Measurements from ENCODE around the gene EDC4.
"Not testable (repeated sequence)": the region's sequence is repeated elsewhere in the genome, so short reads cannot be mapped to it uniquely, and the experiment has no call there.

The EDC4 gene

DNA sequence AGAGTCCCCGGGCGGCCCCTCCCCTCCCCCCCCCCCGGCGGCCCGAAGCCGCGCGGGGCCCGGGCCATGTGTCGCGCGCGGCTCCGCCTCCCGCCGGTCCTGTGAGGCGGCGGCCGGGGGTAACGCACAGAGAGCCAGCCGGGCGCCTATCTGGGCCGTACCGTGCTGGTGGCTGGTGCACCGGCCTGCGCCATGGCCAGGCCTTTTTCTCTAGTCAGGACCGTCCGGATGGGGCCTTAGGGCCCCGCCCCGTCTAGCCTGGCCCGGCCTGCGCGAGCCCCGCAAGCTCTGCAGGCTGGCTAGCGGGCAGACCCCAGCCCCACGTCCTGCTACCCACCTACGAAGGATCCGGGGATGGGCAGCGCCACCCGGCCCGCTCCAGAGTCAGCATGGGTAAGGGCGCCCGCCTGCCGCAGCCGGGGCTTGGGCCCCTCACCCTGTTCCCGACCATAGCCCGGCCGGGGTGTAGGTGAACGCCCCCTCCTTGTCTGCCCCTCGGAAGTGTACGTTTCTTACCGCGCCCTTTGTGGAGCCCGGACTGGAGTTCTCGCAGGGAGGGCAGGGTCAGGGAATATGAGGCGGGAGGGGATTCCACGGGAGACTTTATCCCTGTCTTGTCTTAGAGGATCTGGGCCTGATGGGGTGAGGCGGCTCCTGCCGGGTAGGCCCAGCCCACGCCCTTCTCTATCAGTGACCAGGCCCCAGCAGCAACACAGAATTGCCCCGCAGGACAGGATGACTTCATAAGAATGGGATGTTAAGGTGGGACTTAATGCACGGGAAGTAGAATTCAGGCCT lies 25.6 kb upstream of the EDC4 start, which contains the start of gene CENPT:
Gene CENPT (minus strand): TSS at position 630 of the 798 bp plus-strand sequence. CDS start 13,834 bp downstream, outside the sequence.
- DNase-seq: peak; percentile 42

DNA sequence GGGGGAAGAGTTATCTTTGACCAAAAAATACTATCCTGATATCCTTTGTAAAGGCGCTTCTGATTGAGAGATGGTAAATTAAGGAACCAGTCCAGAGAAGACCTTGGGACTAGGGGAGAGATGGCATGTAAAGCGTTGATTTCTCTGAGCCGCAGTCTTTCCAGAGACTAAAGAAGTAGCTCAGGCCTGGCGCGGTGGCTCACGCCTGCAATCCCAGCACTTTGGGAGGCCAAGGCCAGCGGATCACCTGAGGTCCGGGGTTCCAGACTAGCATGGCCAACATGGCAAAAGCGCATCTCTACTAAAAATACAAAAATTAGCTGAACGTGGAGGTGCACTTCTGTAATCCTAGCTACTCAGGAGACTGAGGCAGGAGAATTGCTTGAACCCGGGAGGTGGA lies 24.7 kb upstream of the EDC4 start:
- no peak for DNase-seq

DNA sequence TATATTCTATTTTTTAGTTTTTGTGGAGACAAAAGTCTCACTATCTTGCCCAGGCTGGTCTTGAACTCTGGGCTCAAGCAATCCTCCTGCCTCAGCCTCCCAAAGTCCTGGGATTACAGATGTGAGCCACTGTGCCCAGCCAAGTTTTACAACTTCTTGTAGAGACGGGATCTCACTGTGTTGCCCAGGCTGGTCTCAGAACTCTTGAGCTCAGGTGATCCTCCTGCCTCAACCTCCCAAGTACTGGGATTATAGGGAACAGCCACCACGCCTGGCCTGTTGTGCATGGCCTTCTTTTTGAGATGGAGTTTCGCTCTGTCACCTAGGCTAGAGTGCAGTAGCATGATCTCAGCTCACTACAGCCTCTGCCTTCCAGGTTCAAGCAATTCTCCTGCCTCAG lies 19.2 kb upstream of the EDC4 start:
- no peak for DNase-seq

DNA sequence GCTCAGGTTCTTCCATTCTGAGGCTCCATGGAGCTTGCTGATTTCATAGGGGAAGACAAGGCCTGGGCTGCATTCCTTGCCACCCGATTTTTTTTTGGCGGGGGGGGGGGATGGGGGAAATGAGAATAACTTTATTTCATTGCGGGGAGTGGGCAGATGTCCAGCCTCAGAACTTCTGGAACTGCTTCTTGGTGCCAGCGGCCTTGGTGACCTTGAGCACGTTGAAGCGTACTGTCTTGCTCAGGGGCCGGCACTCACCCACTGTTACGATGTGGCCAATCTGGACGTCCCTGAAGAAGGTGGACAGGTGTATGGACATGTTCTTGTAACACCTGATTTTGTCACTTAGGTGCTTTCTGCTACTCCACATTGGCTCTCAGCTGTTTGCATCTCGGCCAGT lies 17.1 kb upstream of the EDC4 start:
- no peak for DNase-seq

DNA sequence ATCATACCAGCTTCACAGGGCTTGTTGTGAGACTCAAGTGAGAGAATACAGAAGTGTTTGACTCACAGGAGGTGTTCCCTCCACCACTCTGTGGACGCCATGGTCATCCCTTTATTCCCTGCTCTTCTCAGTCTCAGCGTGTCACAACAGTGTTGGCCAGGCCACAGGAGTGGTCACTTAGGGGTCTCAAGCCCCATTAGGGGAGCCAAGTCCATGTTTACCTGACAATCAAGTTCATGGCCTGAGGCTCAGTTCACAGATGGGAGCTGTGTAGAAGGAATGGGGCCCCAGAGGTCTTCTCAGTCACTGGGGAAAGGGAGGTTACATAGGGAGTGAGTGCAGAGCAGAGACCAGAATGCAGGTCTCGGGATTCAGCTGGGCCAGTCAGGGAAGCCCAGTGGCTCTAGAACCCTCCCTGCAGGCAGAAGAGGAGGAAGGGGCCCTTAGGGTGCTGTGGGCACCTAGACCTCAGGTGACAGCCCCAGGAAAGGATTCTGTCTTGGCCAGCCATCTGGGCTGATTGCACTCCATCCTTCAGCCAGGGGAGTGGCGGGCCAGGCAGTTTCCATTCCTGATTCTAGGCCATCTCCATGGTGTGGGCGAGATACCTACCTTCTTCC lies 15.8 kb upstream of the EDC4 start:
- DNase-seq: no peak

DNA sequence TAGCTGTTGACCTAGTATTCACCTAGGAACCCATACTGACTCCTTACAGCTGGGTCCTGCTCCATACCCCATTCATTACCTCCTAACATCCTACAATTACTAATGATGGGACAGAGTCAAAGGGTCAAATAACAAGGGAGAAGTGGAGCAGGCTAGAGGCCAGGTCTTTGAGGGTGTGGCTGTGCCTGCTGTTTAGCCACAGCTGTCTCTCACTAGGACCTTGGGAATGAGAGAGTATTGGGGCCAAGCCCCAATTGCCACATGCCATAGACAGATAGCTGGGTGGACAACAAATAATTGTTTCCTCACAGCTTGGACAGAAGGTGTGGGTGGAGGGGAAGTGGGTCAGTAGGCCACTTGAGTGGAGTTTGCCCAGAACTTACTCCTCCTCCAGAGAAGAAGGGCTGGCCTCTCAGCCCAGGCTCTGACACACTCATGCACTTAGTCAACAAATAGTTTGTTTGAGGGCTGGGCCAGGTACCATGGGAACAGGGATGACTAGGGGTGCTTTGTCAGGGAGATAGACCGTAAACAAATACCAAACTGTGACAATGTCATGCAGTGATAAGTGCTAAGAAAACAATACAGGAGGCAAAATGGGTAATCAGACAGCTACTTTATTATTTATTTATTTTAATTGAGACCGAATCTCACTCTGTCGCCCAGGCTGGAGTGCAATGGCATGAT lies 15.2 kb upstream of the EDC4 start:
- DNase-seq: peak; percentile 93

DNA sequence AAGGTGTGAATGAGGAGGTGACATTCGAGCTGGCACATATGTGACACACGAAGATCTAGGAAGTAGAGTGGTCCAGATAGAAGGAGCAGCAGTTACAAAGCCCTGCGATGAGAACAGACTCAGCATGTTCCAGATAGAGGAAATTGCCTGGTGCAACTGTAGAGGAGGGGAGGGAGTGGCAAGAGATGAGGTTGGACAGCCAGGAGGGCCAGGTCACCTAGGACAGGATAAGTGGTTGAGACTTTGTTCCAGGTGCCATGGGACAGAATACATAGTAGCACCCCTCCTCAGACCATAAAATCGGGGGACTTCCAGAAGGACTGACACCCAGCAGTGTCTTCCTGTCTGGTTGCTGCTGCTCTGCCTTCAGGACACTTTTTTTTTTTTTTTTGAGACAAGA lies 14.4 kb upstream of the EDC4 start:
- no peak for DNase-seq

DNA sequence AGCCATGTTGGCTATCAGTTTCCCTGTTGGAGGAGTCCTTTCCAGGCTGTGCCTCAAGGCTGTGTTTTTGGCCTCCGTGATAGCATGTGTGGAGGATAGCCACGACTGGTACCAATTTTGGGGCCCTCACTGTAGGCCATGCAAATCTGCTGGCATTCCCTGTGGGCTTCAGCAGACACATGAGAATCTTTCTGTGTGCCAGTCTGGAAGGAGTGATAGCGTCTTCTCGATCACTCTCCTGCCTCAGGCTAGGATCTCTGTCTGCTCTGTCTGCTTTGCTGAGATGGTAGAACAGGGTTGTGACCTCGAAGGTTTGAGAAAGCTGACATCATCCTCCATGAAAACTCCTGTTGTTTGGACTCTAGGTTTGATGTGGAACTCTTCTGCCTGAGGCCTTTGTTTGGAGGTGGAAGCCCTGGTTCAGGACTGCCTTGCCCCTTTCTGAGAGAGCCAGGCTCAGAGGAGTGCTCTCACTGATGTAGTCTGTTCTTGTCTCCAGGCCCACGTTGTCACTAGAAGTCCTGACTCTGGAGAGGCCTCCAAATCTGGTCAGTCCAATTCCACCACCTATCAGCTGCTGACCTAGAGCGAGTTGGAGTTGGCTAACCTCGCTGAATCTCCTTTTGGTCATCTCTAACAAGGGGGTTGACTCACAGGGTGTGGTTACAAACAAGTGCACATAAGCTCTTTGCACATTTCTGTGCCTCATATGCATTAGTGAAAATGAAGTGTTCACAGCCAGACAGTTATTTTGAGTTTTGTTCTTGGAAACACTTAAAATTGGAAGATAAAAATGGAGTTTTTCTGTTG lies 12.1 kb upstream of the EDC4 start:
- peak; percentile 77 for DNase-seq

DNA sequence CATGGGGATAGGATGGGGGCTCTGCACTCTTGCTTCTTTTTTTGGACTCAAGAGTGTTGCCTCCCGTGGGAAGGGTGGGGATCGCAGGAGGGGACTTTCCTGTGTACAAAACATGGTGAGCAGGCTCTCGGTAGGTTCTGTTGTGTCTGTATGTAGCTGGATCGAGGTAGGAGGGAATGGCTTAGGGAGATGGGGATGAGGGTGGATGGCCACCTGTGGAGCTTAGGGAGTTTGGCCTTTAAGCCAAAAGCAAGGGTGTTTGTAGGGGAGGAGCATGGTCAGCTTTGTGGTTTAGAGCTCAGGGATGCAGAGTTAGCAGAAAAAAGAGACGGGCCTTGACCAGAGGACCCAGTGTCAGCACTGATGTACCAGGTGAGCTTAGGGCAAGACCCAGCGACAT lies 11.0 kb upstream of the EDC4 start:
- DNase-seq: no peak

DNA sequence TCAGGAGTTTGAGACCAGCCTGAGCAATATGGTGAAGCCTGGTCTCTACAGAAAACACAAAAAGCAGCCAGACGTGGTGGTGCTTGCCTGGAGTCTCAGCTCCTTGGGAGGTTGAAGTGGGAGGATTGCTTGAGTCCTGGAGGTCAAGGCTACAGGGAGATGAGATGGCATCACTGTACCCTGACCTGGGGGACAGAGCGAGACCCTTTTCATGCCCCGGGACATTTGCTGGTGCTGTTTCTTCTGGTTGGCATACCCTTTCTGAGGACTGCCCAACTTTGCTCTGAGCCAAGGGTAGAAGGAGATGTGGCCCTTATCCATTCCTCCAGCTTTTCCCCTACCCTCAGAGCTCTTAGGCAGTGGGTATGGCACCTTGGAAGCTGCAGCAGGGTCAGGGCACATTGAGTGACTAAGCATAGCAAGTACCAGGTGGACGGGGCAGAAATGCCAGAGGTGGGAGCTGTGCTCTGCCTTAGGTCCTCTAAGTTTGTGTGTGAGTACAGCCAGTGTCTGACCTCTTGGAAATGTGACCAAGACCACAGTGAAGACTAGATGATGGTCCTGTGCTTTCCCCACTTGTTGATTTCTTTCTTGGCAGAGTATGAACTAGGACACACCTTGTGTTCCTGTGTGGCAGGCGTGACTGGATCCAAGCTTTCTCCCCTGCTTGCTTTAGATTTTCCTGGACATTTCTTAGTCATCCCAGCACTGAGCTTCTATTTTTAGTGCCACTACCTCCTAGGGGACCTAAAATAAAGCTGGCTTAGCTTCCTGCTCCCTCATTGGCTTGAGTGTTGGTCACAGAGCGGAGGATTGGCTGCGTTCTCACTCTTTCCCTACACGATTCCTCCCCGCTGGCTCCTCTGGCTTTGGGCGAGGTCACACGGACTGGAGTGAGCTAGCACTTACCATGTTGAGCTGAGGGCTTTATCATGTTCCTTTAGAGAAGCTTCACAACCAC lies 9.9 kb upstream of the EDC4 start:
- DNase-seq: no peak

DNA sequence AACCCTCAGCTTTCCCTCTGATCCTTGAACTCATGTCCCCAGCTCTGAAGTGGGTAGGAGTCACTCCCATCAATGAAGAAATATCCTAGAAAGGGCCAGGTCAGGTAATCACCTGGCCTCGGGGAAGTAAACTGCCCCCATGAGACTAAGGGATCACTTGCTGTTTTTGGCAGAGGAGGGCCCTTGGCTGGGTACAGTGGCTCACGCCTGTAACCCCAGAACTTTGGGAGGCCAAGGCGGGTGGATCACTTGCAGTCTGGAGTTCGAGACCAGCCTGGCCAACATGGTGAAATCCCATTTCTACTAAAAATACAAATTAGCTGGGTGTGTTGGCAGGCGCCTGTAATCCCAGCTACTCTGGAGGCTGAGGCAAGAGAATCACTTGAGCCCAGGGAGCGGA lies 8.8 kb upstream of the EDC4 start:
- not testable (repeated sequence) for DNase-seq

DNA sequence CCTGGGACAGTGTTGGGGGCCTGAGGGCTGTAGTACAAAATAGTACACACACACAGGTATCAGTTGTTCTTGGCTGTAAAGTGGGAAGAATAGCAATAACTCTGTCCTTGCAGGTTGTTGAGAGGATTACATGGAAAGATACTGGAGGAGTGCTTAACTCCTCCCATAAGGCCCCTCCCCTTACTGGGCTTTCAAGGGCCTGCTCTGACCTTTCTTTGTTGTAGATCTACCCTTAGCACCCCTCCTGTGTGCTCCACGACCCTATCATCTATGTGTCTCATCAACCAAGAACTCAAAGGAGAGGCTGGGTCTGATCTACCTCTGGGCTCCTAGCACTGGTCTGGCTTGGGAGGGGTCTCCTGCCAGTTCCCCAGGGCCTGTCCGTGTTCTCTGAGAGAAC lies 8.3 kb upstream of the EDC4 start:
- no peak for DNase-seq

DNA sequence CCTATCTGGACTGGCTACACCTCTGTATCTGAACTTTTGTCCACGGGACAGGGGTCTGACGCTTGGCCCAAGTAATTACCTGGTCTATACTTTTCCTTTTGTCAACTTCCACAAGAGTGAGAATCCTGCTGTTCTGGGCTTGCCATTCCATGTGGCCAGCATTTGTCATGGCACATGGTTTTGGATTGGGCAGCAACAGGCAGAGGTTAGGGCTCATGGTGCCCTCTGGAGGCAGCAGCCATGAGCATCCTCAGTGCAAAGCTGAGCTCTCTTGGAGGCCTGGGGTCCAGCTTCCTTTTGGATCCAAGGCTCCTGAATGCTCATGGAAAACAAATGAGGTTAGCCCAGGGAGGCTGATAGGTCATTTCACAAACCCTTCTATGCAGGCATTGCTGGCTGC lies 7.5 kb upstream of the EDC4 start:
- peak; percentile 61 for DNase-seq

DNA sequence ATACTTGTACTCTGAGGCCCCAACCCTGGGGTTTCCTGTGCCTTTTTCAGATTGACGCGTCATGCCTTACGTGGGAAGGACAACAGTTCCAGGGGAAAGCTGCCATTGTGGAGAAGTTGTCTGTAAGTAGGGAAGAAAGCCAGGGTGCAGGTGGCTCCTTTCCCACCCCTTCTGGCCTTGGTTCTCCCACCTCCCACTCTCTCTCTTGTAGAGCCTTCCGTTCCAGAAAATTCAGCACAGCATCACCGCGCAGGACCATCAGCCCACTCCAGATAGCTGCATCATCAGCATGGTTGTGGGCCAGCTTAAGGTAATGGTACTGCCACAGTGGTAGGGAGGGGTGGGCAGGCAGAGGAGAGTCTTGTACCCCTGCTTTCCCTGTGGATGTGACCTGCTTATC lies 4.6 kb upstream of the EDC4 start:
- no peak for DNase-seq

DNA sequence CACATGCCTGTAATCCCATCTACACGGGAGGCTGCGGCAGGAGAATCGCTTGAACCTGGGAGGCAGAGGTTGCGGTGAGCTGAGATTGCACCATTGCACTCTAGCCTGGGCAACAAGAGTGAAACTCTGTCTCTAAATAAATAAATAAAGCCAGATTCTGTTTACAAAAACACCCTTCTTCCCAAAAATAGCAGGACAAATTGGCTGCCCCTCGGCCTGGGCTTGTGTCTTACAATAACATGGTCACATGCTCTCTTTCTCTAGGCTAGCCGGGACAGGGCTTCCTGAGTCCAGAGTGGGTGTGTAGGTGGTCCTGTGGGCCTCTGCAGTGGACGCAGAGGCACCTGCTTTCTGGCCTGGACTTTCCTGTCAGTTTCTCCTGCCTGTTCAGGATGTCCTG lies 3.2 kb upstream of the EDC4 start:
- no peak for DNase-seq

DNA sequence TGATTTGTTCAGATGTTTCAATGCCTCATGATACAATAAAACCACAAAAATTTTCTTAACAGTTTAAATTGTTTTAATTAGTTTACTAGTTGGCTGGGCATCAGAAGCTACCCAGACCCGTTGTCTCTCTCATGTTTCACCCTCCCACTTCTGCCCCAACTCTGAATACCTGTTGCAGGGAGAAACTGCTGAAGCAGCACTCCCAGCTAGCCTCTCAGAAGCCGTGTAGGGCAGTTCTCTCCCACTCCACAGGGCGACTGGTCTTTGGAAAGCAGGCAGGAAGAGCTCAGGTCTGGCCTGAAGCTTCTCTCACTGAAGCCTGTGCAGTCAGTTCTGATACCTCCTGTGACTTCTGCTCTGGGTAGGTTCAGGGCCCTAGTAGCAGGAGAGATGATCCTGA lies 1.6 kb upstream of the EDC4 start:
- no peak for DNase-seq

DNA sequence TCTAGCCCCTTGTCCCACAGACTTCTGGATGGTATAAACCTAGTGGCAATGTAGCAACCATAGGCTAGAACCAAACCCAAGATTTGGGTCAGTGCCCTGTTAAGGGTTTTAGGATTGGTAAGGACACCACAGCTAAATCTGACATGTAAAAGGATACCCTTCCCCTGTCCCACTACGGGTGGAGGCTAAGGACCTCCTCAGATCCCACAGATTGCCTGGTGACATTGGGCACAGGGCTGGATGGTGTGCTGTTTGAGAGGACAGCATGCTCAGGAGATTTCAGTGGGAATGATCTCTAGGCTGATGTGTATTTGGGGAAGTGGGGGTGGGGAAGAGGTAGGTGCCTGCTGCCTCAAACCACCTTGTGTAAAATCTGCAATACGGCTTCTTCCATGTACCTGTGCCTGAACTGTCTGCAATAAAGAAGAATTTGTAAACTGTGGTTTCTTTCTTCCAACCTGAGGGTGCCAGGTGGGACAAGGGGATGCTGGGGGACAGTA lies 671 bp upstream of the EDC4 start:
- no peak for DNase-seq

DNA sequence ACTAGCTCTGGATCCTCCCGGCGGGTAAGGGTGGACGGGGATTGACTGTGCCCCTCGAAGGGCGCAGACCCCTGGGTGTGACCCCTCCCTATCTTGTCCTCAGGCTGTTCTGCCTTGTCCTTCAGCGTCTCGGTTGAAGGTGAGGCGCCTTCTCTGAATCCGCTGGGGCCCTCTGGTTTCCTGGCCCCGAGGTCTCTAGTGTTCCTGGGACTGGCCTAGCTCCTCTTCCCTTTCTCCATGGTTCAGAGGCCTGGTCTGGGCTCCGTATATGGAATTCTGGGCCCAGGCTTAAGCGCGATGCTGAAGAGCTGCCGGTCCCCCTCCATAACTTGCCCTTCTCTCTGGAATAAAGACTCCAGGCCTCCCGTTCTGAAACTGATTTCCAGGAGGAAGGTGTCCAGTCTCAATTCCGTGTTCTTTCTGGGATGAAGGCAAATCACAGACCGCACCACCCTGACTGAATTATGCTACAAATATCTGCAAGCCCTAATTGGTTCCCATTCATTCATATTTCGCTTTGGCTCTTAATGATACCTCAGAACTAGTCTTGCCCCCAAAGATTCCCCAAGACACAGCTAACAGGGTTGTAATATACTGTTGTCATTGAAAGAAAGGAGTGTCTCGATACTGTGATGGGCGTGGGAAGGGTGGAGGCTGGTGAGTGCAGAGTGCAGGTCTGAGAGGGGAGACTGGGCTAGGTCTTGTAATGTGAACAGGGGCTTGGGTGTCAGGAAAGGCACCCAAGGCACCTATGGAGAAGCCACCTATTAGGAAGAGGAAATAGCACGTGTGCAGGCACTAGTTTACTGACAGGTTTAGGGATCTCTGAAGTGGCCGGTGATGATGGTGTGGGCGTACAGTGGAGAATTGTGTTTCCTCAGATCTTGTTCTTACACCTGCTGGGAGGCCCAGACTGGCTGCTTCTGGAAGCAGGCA lies 851 bp downstream of the EDC4 start:
- no peak for DNase-seq

DNA sequence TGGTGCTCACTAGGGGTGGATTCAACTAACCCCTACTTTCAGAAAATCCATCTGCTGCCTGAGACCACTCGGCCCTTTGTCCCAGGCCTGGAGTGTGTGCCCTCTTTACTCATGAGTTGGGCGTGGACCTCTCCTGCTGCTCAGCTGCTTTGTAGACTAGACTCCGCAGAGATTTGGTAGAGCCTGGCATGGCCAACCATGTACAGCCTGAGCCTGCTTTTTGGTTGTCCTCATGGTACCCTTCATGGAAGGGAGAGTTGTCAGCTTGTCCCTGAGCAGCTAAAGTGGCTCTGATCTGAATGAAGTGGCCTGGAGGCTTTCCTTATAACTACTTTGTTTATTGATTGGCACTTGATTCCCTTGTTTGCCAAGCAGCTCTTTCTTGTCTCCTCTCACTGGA lies 1.5 kb downstream of the EDC4 start:
- DNase-seq: no peak

DNA sequence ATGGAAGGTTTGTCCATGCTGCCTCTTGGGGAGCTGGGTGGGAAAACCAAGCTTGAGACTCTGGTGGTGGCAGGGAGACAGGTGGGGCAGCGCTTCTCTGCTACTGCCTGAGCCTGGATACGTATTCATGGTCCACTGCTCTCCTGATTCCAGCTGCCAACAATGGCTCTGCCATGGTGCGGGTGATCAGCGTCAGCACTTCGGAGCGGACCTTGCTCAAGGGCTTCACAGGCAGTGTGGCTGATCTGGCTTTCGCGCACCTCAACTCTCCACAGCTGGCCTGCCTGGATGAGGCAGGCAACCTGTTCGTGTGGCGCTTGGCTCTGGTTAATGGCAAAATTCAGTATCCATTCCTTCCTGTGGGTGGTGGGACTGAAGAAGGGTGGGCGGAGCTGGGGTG lies 4.2 kb downstream of the EDC4 start:
- no peak for DNase-seq

DNA sequence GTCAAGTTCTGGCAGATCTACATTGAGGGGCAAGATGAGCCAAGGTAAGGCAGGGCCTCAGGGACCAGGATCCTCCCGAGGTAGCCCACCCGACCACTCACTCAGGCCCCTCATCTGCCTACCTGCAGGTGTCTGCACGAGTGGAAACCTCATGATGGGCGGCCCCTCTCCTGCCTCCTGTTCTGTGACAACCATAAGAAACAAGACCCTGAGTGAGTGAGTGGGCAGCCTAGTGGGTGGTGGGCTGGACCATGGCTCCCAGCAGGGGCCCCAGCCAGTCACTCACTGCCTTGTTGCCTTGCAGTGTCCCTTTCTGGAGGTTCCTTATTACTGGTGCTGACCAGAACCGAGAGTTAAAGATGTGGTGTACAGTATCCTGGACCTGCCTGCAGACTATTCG lies 5.4 kb downstream of the EDC4 start:
- no peak for DNase-seq

All from HCEC 1CT (cell line).